Adrenal gland (tissue), 5 donors: ENCODE results near the gene FCRL1.

Source experiments
- CTCF ChIP-seq, 6 experiments: fragments of 450-650 bp in 4 of 6; fragments of 200-600 bp in 2 of 6; sonication (generic) in 1 of 6; IDR thresholded peaks; 1 replicate in 5 of 6; 2 replicates in 1 of 6; pipeline versions ENCODE4 v1.5.1 to v1.8.0; 2016 to 2021; ENCODE audit warnings: antibody characterized with exemption in 6 of 6, mild to moderate bottlenecking in 2 of 6, moderate library complexity in 1 of 6
- POLR2A ChIP-seq, 2 donors: fragments of 450-650 bp; IDR thresholded peaks; one replicate each; pipeline ENCODE4 v1.6.1; 2017; ENCODE audit warnings: antibody characterized with exemption in 2 of 2, mild to moderate bottlenecking in 2 of 2, moderate library complexity in 1 of 2
- donor health status: DM: no; HTN: no; CAD: no.

- no peak for TF ChIP-seq CTCF (IDR thresholded peaks at IDR 0.05)
- TF ChIP-seq POLR2A (IDR thresholded peaks at IDR 0.05): no peak
Observed at GRCh38 chr1:157753611-157754010, 66.3 kb downstream of the FCRL1 start.
